ENCODE measurements around the gene WDR27.

Gene WDR27

GRCh38 chr6:169653691-169654090, 48.1 kb downstream of the WDR27 start:
- no peak overlapping the region for H3K27ac ChIP-seq (ENCODE audit: extremely low read depth, low read depth, low read length)
- H3K9me3 ChIP-seq (ENCODE audit: control insufficient read depth, insufficient read depth, low read depth, low read length) = no peaks in the 10 kb centered on the region
- H3K4me3 ChIP-seq (ENCODE audit: low read depth, low read length) = no peak overlapping the region
- TF ChIP-seq ZNF645 (tag by site-specific recombination; IDR thresholded peaks at IDR 0.05) = no peak
- no peak for TF ChIP-seq ZXDB (tag by site-specific recombination; IDR thresholded peaks at IDR 0.05)
- TF ChIP-seq INSM2 (tag by site-specific recombination; IDR thresholded peaks at IDR 0.05) = no peak
- no peak for TF ChIP-seq KLF16 (tag by site-specific recombination; IDR thresholded peaks at IDR 0.05)
- no peak for TF ChIP-seq CTCF (tag by site-specific recombination; IDR thresholded peaks at IDR 0.05)
- no peak for TF ChIP-seq SP2 (tag by site-specific recombination; IDR thresholded peaks at IDR 0.05)
- no peak for TF ChIP-seq ZNF529 (tag by site-specific recombination; IDR thresholded peaks at IDR 0.05; ENCODE audit: insufficient replicate concordance)
- no peak for TF ChIP-seq ZNF239 (tag by site-specific recombination; IDR thresholded peaks at IDR 0.05)
- TF ChIP-seq ZNF280D (tag by site-specific recombination; IDR thresholded peaks at IDR 0.05) = no peak
- TF ChIP-seq ZBTB7A (tag by site-specific recombination; IDR thresholded peaks at IDR 0.05; ENCODE audit: low read depth) = no peak
- no peak for TF ChIP-seq ZNF660 (tag by site-specific recombination; IDR thresholded peaks at IDR 0.05)
- TF ChIP-seq ZNF704 (tag by site-specific recombination; IDR thresholded peaks at IDR 0.05) = no peak
- no peak for TF ChIP-seq WT1 (tag by site-specific recombination; IDR thresholded peaks at IDR 0.05)
- TF ChIP-seq ZNF266 (tag by site-specific recombination; IDR thresholded peaks at IDR 0.05; ENCODE audit: low read depth) = no peak
- no peak for TF ChIP-seq AEBP2 (tag by site-specific recombination; IDR thresholded peaks at IDR 0.05; ENCODE audit: borderline replicate concordance)
- no peak for TF ChIP-seq OVOL3 (tag by site-specific recombination; IDR thresholded peaks at IDR 0.05)
- no peak for TF ChIP-seq ZNF302 (tag by site-specific recombination; IDR thresholded peaks at IDR 0.05; ENCODE audit: low read depth)
- H3K36me3 ChIP-seq (ENCODE audit: control insufficient read depth in 2 of 2, insufficient read depth in 1 of 2, low read length in 2 of 2) = peaks cover 10 to 59% of the 10 kb centered on the region in 2 experiments; a peak in 2 of 3 replicates
- CTCF ChIA-PET = interaction anchor here (0.8 kb wide), 1 partner anchor 181 kb away, joined by 3 read pairs; no protein-coding TSS in a partner anchor
- POLR2A ChIA-PET = no interaction called here
- no peaks in the 10 kb centered on the region for H3K4me1 ChIP-seq (ENCODE audit: control insufficient read depth, insufficient read depth, low read length)

All from HEK293 (cell line).